Cortex of kidney (tissue), 1 donor: ENCODE results near the gene RECK.
"Not testable (repeated sequence)": the region's sequence is repeated elsewhere in the genome, so short reads cannot be mapped to it uniquely, and the experiment has no call there.

Source experiments
- DNase-seq: peaks from one replicate; lab custom pipeline; 2025; lab: John Stamatoyannopoulos, UW

The RECK gene, protein sequence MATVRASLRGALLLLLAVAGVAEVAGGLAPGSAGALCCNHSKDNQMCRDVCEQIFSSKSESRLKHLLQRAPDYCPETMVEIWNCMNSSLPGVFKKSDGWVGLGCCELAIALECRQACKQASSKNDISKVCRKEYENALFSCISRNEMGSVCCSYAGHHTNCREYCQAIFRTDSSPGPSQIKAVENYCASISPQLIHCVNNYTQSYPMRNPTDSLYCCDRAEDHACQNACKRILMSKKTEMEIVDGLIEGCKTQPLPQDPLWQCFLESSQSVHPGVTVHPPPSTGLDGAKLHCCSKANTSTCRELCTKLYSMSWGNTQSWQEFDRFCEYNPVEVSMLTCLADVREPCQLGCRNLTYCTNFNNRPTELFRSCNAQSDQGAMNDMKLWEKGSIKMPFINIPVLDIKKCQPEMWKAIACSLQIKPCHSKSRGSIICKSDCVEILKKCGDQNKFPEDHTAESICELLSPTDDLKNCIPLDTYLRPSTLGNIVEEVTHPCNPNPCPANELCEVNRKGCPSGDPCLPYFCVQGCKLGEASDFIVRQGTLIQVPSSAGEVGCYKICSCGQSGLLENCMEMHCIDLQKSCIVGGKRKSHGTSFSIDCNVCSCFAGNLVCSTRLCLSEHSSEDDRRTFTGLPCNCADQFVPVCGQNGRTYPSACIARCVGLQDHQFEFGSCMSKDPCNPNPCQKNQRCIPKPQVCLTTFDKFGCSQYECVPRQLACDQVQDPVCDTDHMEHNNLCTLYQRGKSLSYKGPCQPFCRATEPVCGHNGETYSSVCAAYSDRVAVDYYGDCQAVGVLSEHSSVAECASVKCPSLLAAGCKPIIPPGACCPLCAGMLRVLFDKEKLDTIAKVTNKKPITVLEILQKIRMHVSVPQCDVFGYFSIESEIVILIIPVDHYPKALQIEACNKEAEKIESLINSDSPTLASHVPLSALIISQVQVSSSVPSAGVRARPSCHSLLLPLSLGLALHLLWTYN

DNA sequence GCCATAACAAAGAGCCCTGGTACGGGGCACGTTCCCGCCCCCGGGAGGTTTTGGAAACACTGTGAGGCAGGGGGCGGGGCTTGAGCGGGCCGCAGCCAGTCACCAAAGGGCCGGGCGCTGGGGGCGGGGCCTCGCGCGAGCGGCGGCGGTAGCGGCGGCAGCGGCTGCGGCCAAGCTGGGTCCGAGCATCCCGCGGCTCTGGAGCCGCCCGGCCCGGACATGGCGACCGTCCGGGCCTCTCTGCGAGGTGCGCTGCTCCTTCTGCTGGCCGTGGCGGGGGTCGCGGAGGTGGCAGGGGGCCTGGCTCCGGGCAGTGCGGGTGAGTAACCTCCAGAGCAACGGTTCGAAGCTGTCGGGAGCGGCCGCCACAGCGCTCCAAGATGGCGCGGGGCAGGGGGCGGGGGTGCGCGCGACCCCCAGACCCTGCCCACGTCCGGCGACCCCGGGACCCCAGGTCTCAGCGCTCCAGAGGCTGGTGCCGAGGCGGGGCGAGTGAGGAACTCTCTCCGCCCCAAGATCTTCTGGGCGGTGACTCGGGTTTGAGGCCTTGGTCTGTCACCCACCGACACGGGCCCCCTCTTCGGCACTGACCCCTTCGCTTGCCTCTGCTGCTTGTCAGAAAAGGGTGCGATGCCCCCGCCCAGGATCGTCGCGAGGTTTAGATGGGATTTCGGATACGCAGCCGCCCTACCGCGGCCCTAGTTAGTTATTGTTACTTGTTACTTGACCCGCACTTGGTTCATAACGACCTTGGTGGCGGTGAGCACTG lies at the start of gene RECK:
TSS of gene RECK (plus strand) at position 134 of the 769 bp plus-strand sequence. CDS start at position 220, 86 bp downstream.
- DNase-seq = no peak

DNA sequence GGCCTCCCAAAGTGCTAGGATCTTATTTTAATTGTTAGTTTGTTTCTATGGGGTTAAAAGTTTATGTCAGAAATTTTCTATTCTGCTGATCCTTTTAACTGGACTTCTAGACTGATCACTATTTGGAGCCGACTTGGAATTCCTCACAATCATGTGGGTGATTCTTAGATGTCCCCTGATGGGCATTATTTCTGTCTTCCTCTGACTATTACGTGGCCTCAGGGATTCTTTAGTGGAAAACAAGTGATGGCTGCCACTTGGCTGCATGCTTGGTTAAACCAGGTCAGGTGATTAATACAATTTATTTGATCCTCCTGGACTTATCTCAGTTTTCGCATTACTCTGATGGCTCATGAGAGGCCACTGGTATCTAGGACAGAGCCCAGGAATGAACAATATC lies 46.6 kb upstream of the RECK start:
- DNase-seq = no peak

DNA sequence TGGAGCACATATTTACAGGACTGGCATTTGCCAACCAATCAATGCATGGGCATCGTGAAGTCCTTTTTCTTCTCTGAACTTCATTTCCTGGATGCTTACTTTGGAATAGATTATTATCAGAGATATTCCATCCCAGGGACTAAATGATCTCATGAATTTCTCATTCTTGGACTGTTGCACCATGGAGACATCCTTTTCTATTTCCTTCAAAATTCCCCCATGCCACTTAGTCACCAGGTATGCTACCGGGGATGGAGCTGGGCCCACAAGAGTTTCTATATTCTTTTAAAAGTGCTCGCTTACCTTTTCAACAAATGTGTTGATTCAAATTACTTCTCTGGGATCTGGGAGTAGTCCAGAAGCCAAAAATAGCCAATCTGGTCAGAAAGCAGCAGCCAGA lies 43.6 kb upstream of the RECK start:
- not testable (repeated sequence) for DNase-seq

DNA sequence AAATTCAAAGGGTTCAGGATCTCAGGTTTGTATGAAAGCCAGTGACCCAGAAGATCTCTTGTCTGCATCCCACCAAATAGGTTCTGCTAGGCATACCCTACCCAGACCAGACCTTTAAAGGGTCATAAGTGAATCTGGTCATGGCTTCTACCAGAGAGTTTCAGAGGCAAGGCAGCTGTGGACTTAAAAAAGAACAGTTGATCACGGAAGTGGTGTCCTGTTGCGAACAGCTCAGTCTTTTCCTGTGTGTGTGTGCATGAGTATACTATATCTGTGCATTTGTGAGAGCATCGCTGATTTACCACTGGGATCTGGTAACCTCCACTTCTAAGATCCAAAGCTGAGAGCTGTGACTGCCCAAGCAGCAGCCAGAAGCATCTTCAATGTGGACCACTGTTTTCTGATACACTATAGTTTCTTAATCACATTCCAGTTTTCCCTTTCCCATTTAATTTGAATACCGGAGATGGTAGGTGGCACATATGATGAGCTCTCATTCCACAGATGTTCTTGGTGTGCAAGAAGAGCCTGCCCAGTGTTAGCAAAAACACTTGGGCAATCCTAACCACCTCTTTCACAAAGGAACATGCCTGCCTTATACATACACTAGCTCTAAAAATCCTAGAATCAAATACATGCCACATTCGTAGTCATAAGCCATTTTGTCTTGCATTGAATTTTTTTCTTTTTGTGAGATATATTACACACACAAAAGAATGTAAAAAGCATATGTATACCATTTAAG lies 42.6 kb upstream of the RECK start:
- no peak for DNase-seq

DNA sequence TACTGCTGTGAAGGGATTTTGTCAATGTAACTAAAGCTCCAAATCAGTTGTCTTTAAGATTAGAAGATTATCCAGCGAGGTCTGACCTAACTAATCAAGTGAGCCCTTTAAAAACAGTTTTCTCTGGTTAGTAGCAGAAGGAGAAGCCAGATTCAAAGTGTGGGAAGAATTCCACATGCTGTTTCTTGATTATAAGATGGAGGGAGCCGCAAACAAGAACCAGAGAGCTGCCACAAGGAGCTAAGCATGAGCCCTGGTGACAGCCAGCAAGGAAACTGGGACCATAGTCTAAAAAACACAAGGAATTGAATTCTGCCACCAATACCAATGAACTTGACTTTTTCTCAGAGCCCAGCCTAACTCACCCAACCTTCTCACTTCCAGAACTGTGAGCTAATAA lies 41.8 kb upstream of the RECK start:
- DNase-seq = no peak

DNA sequence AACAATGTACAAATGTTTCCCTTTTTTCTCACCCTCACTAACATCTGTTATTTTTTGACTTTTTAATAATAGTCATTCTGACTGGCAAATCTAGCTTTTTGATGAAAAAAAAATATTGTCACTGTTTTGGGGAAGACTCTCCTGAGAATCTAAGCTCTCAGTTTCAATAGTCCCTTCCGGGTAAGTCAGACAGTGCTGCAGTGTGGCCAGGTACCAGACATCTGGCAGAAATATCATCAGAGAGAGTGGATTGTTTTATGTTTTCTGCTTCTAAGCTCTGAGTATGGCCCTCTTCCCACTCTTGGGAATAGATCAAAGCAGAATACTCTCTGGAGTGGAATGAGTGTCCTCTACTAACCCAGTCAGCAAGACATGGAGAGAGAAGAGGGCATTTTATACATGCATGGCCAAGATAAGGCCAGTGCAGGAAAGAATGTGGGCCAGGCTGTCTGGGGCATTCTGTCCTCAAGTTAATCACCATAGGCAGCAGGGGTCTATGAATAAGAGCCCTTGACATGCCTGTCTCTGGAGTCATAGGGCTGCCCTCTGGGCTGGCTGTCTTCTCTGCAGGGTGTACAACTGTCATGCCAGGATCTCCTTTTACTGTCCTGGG lies 40.2 kb upstream of the RECK start:
- DNase-seq = no peak

DNA sequence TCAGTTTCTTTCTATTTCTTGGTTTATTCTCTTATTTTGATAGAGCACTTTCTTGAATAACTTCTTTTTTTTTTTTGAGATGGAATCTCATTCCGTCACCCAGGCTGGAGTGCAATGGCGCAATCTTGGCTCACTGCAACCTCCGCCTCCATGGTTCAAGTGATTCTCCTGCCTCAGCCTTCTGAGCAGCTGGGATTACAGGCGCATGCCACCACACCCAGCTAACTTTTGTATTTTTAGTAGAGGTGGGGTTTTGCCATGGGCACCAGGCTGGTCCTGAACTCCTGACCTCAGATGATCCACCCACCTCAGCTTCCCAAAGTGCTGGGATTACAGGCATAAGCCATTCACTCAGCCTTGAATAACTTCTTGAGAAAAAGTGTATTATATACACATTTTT lies 39.7 kb upstream of the RECK start:
- not testable (repeated sequence) for DNase-seq

DNA sequence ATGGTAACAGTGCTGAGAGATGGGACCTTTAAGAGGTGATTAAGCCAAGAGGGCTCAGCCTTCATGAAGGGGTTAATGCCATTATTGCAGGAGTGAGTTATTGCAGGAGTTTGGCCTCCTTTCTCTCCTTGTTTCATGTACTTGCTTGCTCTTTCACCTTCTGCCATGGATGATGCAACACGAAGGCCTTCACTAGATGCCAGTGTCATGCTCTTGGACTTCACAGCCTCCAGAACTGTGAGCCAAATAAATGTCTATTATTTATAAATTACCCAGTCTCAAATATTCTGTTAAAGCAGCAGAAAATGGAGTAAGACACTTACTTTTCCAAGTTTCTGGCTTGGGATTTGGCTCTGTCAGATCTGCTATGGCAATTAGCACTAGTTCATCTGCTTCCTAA lies 38.4 kb upstream of the RECK start:
- DNase-seq = no peak

DNA sequence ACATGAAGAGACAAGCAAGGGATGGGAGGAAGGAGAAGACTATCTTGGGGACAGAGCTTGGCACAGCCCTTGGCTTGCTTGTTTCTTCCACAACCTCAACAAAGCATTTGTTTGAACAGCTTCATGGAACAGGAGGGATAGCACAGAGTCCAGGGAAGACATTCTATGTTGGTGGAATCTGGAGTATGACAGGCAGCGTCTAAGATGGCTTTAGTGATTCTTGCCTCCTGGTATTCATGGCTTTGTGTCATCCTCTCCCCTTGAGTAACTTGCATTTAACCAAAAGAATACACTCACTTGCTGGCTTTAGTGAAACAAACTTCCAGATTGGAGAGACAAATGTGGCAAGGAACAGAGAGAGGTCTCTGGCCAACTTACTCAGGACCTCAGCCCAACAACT lies 30.8 kb upstream of the RECK start:
- no peak for DNase-seq

DNA sequence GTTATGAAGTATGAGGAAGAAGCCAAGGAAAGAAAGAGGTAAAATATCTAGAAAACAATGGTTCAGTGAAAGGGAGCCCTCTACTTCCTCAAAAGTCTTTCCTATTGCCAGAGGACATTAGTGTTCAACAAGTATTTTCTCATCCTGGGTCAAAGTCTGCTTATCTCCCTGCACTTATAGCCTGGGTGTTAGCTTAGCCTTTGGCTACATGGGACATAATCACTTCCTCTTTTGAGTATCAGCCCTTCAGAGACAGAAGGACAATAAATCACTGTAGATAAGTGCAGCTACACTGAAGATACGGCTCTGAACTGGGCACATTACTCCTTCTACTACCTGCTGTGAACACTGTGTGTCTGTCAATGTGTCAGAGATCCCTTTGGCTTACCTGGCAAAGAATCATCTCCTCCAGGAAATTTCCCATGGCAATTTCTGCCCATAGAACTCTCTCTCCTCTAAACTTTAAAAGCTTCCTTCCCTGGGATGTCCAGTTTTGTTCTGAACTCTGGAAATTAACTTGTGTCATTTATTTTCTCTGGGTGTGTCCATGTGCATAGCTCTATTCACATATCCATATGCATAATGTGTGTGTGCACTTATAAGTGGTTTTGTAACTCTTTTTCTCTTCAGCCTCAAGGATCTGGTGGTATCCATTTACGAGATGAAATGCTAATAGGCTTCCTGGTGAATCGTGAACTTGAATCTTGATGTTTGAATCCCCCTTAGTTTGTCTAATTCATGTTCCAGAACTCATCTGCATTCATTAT lies 30.0 kb upstream of the RECK start:
- no peak for DNase-seq

DNA sequence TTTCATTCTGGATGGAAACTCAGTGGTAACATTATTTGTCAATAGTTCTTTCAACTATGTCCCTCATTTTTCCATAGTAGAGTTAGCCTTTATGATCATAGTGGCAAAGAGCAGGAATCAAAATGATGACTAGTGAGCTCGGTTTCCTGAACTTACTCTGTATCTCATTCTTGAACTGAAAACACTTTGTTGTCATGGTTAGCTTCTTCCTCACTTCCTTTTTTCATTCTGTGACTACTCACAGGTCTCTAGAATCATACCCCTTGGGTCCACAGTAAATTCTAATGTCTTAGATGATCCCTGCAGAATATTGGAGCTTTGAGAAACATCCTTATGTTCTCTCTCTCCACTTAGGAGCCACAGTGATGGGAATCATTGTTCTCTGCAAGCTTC lies 29.4 kb upstream of the RECK start:
- no peak for DNase-seq

DNA sequence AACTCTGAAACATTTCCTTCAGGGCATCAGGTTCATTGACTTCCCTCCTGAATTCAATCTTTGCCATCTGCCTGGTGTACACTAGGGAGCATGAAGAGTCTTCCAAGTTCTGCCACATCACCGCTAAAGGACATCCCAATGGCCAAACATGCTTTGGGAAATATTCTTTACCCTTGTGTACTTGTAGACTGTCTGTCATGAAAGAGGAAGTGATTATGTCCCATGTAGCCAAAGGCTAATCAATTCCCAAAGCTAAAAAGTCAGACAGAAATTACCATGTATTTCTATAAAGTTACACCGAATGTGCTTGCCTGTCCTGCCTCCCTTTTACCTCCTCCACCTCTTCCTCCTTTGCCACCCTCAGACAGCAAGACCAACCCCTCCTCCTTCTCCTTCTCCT lies 28.9 kb upstream of the RECK start:
- no peak for DNase-seq

DNA sequence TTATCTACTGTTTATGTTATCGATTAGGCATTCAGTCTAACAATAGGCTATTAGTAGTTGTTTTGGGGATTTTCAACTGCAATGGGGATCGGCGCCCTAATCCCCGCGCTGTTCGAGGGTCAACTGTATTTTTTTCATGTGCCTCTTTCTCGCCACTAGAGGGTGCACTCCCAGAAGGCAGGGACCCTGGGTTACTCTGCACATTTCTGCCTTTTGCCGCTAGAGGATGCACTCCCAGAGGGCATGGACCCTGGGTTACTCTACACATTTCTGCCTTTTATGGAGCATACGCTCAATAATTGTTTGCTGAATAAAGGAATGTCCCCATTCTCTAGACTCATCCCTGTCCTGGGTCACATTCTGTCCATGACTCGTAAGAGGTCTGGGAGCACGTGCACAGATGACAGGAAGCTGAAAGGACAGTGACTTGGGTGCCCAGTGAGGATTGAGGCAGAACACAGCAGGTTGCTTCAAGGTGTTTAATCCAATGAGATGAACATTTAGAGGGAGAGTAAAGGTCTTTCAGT lies 27.9 kb upstream of the RECK start:
- DNase-seq = no peak

DNA sequence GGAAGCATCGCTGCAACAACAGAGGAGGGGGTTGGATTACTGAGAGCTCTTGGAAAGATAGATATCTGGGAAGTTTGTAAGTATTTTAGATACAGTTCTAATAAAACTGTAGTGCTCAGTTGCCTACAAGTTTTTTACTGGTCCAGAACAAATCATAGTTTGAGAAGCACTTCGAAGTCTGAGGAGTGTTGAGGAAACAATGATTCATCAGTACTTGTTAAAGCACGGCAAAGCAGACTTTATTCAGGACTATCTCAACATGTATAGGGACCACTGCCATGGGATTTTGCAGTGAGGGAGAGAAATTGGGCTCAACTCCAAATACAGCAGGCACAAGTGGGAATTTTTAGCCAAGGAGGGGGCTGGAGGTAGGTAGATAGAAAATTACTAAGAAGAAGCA lies 25.3 kb upstream of the RECK start:
- DNase-seq = no peak

DNA sequence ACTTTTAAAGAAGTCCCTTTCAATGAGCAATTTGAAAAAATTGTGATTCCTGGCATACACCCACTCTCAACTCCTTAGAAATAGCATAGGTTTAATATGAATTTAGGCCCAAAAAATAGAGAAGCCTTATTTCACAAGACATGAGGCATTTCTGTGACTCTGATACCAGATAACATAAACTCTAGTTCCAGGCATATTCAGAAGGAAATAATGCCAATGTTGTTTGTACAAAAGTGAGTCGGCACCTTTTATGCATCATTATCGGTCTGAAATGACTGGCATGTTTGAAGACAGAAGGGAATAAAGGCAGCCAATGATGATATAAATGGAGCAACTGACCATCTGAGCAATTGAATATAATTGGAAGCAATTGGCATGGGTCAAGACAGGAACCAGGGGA lies 19.4 kb upstream of the RECK start:
- DNase-seq = no peak

DNA sequence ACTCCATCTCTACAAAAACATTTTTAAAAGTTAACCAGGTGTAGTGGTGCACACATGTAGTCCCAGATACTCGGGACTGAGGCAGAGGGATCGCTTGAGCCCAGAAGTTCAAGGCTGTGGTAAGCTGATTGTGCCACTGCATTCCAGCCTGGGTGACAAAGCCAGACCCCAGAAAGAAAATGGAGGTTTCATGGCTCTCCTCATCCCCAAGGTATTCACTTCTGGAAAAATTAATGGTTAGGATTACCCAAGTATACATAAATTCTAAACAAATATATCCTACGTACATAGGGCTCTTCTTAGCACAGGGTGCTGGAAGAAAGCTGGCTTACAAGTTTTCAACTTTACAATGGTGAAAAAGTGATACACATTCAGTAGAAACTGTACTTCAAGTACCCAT lies 18.6 kb upstream of the RECK start:
- DNase-seq = no peak

DNA sequence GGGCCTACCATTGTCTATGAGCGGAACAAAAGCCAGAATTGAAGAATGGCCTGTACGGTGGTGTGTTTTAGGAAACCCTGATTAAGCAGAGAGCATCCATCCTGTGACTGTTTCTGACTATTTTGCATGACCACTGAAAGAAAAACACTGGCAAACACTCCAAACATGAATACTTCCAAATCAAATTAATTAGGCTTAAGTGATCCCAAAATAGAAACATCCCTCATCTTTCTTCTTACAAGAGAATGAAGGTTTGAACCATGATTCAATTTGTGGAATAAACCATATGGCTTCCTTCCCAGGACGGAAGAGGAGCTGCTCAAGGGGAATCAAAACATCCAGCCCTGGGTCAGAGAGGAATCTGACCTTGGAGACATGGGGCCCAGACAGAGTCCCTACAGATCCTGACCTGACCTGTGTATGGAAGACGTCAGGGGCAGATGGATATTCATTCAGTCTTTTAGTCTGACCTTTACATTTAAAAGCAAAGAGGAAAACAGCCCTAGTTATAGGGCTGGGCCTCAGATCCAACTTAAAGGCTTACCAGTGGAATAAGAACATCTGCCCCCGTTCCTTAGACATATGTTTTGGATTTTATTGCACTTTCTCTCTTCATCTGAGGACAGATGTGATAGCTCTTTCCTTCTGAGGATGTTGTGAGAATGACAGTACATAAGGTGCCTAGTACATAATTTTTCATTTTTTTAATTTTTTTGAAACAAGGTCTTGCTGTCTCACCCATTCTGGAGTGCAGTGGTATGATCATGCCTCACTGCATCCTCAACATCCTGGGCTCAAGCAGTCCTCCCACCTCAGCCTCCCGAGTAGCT lies 17.6 kb upstream of the RECK start:
- no peak for DNase-seq

DNA sequence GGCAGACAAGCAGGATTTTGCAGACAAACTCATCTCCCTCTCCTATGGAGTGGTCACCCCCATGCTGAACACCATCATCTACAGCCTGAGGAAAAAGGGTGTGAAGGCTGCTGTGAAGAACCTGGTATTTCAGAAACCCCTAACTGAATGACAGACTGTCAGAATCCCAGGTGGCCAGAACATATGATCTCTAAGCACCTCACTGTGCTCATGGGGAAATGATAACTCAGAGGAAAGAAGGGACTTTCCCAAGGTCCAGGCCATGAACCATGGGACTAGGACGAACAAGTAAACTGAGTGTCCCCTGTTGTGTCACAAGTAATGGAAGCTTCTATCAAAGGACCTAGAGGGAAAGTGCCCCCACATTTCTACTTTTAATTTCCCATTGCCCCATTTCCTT lies 14.7 kb upstream of the RECK start:
- DNase-seq = no peak
